ENCODE data around the gene RGP1. TPM values are rescaled to one million over a fixed set of nuclear protein-coding genes. Genes with fewer than 3 reads are reported as not detected.

The RGP1 gene
- polyA plus RNA-seq, 10 donors, result 16.9 to 20.5 (median 19.3) TPM

DNA sequence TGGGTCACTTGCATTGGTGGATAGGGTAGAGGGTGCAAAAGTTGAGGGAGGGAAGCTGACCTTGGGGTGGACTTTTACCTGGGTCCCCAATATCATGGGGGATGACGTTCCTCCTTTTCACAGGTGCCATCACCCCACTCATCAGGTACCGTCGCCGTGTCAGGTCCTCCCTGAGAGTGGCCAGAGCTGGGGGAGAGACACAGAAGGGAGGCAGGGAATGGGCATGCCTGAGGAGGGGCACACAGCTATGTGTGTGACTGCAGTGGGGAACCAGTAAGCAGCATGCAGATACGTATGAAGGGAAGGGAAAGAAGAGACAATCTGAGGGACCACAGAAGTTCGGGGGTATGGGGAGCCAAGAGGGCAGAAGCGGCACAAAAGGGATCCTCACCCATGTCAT is 10.2 kb upstream of the RGP1 start:
- no peak for DNase-seq

DNA sequence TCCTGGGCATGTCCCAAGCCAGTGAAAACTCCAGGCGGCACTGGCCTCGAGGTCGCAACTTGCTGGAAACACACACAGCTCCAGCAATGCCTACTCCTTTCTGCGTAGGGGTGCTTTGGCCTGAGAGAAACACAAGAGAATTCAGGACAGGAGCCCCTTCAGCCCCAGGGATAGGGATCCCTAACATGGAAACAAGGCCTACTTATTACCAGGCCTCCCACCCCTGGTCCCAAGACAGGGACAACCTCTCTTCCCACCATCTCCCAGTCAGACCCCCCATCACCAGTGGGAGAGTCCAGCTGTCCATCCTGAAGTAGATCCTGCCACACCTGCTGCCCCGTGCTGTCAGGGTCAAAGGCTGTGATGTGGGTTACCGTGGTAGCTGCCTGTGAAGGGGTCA is 8.8 kb upstream of the RGP1 start:
- DNase-seq, result no peak

DNA sequence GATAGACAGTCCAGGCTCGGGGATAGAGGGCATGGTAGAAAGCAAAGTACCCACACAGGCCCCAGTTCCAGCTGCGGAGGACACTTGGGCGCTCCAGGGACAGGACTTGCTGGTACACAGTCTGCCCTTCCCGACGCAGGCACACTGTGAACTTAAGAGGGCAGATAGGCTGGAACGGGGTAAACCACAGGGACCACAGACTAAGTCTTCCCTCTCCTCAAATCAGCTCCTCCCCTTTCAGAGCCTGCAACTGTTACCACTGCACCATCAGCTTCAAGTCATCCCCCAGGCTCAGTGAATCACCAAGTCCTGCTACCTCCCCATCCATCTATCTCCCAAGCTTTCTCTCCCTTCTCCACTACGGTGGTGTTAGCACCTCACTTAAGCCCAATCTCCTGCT is 7.3 kb upstream of the RGP1 start:
- no peak for DNase-seq

DNA sequence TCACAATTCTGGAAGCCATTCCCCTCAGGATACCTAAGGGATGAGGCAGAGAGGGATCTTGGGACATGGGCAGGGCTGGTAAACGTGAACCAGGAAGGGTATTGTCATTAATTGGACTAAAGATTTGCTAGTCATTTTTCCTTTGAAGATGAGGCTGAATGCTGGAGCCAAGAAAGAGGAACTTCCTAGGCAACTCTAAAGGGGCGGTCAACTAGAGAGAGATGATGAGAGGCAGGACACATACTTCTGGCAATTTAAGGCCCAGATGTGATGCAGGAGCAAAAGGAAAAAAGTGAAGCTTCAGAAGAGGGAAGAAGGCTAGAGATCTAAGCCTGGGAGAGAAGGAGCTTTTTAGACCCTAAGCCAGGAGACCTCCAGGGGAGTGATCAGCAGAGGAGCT is 5.6 kb upstream of the RGP1 start:
- DNase-seq, result no peak

DNA sequence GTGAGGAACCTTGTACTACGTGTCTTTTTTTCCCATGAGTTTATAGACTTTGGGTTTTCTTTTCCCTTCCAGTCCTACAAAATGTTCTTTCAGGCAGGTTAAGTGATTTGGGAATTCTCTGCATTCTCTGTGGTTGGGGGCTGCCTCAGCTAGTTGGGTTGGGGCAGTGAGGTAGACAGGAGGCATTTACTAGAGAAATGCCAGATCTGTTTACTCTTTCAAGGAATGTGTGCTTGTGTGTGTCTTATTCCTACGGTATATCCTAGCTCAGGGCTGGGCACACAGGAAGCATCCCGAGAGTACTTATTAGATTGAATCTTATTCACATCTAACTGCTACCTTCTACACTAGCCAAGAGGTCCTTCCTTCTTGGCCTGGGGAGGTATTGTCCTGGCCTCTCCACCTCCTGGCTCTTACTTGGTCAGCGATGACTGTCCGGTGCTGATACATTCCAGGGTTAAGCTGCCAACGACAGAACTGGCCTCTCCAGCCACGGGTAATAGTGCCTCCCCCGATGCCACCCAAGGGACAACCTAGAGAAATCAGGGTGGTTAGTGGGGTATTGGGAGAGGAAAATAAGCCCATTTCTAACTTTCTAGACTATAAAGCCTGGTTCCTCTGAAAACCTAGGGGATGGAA is 5.1 kb upstream of the RGP1 start:
- no peak for DNase-seq

DNA sequence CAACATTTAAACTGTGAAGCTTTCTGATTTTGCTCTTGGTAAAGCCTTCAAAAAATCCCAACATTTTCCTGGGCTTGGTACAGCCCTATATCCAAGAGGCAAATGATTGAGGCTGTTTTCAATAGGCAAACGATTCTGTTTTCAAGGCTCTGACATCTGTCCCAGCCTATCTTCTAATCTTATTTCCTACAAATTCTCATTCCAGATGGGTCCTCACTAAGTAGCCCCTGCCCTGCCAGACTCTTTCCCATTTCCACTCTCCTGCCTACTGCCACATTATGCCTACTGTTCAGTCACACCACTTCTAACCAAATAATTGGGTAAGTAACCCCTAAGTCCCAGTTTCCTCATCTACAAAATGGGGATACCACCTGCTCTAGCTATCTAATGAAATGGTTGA is 3.5 kb upstream of the RGP1 start:
- no peak for DNase-seq

DNA sequence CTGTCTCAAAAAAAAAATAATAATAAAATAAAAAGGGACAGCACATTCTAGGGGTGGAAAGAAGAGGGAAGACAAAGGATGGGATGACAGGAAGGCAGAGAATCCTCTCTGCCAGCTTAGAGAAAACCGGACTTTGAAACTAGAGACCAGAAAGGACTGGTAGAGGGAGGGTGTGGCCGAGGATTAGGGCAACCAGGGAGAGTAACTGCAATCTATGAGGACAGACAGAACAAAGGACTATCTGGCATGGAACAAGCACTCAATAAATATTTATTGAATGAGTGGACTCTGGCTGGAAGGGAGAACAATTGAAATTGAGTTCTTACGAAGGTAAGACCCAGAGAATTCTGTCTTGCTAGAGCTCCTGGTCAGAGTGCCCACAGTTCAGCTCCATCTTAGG is 2.5 kb upstream of the RGP1 start:
- DNase-seq, result no peak

DNA sequence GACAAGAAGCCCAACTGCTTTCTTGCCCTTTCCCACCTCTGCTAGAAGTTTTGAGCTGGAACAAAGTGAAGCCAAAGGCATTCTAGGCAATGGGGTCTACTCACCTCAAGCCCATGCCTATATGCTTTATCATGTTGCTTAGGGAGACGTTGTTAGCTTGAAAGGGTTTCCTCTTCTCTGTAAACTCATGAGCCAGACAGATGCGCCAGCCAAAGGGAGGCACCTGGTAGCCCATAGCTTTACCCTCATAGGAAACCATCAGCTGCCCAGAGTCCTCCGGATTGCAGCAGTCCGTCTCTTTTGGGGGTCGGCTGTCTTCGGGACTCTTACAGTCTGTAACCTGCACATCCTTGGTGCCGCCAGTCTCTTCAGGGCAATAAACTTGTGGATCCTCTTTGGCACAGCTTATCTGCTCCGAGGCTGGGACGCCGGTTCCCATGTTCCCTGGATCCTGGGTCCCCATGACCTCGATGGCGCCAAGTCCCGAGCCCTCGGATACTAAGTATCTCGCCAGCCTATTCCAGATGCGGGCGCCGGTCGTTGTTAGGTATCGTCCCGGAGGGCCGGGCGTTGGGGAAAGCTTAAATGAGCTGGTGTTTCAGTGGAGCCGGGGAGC is 737 bp upstream of the RGP1 start:
- DNase-seq, result no peak

DNA sequence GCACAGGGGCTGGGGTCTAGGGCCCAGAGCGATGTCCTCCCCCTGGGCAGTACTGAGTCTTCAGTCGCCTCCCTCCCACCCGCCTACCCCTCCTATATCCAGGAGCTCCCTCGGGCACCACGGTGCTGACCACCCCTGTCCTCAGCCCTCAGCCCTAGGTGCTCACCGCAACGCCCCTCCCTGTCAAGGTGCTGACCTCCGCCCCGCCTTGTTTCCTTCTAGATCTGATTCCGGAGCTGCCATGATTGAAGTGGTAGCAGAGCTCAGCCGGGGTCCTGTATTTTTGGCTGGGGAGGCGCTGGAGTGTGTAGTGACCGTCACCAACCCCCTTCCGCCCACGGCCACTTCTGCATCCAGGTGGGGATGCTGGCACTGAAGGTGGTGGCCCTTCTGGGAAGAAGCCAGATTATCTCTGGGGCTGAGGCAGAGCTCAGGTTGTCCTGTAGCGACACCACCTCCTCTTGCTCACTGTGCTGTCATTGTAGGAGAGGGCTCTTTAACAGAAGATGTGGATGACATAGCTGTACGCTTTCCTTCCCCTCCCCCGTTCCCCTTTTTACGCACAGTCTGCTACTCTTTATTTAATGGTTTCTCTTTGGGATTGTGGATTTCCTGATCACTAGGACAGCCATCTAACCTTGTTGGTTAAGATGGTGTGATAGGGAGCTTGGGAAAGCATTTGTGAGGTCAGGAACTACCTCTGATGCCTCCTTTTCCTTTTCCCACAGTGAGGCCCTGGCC is 598 bp downstream of the RGP1 start:
- peak in 1 of 3 donors; percentile 38 for DNase-seq

DNA sequence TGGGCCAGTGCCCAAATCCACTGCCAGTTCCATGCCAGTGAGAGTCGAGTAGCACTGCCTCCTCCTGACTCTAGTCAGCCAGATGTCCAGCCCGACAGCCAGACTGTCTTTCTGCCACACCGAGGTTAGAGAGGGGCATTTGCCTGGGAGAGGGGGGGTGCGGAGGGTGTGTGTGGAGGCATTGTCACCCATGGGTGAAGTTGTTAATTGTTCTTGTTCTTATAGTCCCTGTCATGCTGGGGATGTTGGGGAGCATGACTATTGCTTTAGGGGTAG is 1.1 kb downstream of the RGP1 start:
- no peak for DNase-seq

DNA sequence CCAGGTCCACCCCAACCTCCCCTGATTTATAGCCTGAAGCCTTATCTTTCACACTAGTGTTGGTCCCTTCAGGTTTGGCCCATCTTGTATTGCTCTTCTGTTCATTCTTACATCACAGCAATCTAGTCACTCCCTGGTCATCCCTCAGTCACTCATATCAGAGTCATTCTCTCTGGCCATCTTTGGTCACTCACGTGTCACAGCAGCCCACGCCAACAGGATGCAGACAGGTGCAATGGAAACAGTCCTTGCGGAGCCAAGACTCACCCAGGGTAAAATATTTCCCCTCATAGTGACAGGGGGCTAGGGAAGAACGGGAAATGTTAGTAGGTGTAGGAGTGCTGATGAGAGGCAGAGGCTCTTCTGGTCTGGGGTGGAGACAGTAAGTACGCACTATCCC is 4.4 kb downstream of the RGP1 start:
- no peak for DNase-seq

DNA sequence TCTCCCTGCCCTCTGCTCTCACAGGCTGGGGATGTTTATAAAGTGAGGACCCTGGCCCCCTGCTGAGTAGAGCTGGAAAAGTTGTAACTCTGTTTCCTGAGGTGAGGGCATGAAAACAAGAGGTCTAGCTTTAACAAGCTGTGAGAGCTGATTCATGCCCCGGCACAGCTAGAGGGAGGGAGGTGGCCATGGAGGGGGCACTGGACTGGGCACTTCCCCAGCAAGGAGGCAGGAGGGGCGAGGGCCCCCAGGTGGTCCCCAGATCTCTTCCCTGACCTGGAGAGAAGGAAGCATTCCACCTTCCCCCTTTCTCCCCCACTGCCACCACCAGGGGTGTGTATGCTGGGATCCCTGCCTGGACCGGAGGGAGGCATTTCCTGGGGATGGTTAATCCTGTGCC is 5.2 kb downstream of the RGP1 start, which contains the start of gene MSMP:
TSS of gene MSMP (minus strand) at position 13 of the 400 bp plus-strand sequence. CDS start 147 bp downstream, outside the sequence.
- no peak for DNase-seq

DNA sequence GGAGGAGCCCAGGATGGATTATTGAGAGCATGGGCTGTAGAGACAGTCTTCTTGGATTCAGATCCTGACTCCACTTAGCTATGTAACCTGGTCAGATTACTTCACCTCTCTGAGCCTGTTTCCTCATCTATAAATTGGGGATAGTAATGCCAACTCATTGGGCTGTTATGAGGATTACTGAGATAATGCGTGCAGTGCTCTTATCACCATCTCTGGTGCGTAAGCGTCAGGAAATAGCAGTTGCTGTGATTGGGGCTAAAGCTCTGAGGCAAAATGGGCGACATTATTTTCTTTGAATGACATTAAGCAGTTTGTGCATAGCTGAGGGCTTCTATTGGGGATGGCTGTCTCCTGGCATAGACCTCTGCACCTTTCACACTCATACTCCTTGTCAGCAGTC is 6.0 kb downstream of the RGP1 start:
- no peak for DNase-seq

DNA sequence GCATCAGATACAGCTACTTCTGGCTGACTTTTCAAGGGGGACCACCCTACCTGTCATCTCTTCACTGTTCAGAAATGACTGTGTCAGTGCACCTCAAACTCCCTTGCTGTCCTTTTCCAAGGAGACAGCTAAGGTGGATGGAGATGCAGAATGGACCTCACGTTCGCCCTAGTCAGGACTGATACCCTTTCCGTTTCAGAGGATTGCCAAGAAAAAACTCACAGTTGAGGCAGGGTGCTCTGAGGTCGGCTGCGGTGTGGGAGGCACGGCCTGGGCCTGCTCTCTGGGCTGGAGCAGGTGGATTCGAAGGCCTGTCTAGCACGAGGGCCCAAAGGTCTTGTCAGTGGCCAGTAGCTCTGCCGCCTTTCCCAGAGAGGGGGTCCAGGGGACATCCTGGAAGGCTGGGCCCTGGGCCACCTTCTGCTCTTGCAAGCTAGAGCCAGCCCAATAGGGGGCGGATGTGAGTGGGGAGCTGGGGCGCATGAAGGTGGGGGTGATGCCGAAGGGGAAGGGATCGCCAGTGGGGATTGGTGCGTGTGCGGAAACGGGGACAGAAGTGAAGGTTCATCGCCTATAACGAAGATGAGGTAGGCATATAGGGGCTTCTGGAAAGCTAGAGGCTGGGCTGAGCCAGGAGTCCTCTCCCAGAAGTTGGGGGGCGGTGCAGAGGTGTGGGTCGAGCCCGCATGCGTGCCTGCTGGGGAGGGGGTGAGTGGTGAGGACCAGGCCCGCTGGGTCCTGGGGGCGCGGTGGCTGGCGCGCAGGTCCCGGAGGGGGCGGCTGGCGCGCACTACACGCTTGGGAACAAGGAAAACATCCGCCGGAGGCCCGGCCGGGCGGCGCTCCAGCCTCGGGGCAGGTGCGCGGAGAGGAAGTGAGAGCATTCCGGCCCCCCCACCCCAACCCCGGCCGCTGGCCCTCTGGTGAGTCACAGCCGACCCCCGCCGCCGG is 7.5 kb downstream of the RGP1 start:
- DNase-seq, result peak; percentile 39 to 75 (median 63)

DNA sequence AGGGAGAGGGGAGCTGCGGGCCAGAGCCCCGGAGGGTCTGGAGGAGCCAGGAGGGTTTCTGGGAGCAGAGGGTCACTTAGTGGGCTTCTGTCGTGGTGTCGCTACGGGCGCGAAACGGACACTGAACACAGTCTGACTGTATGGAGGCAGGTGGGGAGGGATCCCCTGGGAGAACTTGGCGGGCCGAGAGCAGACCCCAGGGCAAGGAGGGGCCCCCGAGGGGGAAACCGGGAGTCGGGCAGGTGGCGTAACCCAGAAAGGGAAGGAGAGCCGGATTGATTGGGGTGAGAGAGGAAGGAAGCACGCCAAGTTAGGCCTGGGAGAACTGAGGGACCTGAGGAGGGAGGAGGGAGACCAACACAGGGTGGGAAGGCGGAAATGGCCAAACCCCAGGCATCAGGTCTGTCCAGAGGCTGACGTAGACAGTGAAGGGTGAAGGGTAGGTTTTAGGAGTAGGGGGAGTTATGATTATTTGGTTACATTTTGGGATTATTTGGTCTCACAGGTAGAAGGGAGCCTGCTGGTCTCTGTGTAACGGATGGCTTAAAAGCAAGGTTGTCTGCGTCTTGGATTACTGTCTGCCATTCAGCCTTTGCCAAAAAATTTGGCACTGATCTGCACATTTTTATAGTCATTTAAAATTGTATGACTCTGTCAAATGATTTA is 8.3 kb downstream of the RGP1 start:
- peak in 2 of 3 donors; percentile 40 to 74 for DNase-seq

DNA sequence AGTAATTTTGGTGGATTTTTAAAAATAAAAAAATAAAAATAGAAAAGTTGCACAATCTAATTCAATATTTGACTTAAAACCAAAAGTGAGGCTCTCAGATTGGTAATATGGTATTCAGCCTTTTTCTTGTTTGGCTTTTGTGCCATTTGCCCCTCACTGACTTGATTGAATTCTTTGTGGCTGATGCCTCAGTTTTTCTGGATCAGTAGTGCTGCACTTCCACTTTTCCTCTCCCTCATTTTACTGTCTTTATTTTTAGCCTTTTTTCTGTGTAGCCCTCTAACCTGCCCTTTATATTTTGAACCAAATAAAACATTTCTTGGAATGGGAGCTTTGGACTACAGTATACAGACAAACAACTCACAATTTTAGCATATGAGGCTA is 8.8 kb downstream of the RGP1 start:
- no peak for DNase-seq

DNA sequence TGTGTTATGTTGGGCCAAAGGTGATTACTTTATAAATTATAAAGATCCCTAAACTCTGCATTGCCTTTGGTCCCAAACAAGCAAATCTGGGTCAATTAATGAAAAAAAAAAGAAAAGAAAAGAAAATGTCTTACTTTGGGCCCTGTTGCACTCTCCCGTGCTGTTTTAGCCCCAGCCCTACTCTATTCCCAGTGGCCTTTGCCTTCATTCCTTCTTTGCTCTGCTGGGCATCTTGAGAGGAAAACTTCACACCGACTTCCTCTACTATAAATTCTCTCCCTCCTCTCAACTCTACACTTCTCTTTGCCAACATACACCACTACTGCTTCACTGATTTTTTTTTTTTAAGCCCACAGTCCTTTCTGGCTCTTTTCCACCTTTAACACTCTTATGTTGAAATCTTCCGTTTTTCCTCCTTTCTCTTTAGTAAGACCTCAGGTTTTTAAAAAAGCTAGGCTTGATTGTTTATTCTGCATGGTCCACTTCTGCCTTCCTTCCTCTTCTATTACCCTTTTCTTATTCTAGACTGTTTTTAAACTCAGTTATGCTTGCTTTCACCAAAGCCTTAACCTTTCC is 9.5 kb downstream of the RGP1 start:
- no peak for DNase-seq

DNA sequence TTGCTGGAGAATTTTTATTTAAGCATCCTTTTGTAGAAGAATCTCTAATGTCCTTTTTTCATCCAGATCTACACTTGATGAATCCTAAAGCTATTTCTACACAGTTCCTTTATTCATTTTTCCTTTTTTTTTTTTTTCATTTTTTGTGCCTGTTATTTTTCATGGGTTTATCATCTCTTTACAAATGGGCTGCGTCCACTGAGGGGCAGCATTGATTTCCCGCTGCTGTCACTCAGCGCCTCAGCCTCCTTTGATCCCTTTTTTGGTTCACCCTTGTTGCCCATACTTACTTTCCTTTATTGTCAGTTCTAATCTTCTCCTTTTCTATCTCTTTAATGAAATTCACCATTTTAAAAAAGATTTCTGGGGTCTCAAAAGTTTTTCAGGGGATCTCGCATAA is 10.7 kb downstream of the RGP1 start:
- no peak for DNase-seq

DNA sequence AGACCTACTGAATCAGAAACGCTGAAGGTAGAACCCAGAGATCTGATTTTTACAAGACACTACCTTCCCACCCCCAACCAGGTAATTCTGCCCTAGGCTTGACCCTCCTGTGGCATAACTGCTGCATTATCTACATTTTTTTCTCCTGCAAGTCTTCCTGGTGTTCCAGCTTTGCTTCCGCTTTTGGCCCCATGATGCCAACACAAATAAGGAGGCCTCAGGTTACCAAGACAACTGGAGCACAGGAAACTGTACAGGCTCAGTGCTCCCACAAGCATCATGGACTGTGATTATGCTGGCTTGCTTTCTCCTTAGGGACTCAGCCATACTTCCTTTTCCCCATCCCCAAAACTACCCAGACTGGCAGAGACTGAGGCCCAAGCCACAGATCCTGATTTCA is 11.6 kb downstream of the RGP1 start:
- DNase-seq, result peak in 1 of 3 donors; percentile 26

DNA sequence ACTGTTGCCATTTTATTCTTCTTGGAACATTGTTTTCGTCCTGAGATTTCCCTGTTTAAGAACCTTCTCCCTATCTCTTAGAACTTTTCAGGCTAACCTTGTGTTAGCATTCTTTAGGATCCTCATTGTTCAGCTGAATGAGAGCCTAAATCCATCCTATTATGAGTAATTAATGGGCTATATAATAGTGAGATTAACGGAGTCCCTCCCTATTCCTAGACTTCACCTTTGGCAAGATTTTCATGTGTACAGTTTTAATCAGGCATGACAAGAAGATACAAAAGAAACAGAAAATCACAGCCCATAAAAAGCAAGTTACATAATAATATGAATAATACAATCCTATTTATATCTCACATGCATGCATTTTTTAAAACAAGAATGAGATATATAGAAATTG is 14.1 kb downstream of the RGP1 start:
- no peak for DNase-seq

DNA sequence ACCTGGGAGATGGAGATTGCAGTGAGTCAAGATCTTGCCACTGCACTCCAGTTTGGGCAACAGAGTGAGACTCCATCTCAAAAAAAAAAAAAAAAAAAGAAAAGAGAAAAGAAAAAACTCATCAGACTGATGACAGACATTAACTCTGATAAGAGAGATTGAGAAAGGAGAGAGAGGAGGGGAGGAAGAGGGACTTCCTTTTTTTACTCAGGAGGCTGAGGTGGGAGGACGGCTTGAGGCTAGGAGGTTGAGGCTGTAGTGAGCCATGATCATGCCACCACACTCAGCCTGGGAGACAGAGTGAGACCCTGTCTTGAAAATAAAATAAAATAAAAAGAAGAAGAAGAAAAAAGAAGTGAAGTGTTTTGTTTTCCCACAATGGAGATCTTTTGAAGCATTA is 14.7 kb downstream of the RGP1 start:
- no peak for DNase-seq

All from muscle of back (tissue), 11 donors.